Gastrocnemius medialis (tissue), 4 donors: ENCODE measurements around the gene AGRN.

Source experiments
- CTCF ChIP-seq, 5 experiments: fragments of 450-650 bp in 3 of 5; fragments of 200-600 bp in 2 of 5; sonication (generic) in 2 of 5; IDR thresholded peaks in 4 of 5; conservative IDR thresholded peaks in 1 of 5; 1 replicate in 4 of 5; 2 replicates in 1 of 5; pipeline ENCODE4 v1.5.1; 2016 to 2019; ENCODE audit warnings: antibody characterized with exemption in 5 of 5, mild to moderate bottlenecking in 3 of 5, moderate library complexity in 3 of 5
- POLR2A ChIP-seq, 2 donors: fragments of 450-650 bp; IDR thresholded peaks; one replicate each; pipeline ENCODE4 v1.6.1; 2017; ENCODE audit warnings: antibody characterized with exemption in 2 of 2, mild to moderate bottlenecking in 2 of 2, moderate library complexity in 2 of 2

GRCh38 chr1:1054971-1055370 is 35.1 kb downstream of the AGRN start:
- TF ChIP-seq CTCF (IDR thresholded peaks at IDR 0.05 in 4 of 5, conservative IDR thresholded peaks at IDR 0.05 in 1 of 5) (no peak), POLR2A (IDR thresholded peaks at IDR 0.05) (no peak)
